NCI-H1436 (cell line): ENCODE data around the gene SPATC1L.
A peak's percentile ranks its signal among the peaks of the same experiment; 100 is the strongest.

Source experiments
- DNase-seq: peaks from one replicate; lab custom pipeline; 2025; lab: John Stamatoyannopoulos, UW

The SPATC1L gene

DNA sequence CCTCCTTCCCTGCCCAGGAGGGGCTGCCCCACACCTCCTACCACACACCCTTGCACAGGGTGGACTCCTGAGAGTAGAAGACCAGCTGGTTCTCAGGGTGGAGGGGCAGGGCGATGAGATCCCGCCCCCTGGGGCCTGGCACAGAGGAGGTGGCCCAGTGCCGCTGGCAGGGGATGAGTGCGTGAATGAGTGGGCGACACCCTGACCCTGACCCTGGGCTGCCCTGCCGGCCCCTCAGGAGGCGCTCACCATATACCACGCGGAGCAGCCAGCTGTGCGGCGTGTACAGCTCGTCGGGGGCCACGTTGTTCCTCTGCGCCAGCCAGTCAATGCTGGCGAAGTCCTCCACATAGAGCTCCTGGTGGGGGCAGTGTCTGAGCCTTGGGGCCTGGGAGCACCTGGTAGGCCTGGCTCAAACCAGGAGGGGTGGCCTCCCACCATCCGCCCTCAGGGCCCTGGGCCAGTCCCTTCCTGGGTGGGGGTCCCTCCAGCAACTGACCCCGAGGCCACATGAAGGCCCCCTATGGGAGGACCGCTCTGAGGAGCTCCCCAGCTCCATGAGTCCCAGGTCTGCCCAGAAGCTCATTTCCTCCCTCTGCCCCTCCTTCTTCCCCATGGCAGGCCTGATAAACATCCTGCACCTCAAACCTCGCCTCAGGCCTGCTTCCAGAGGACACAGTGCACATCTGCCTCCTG is 31.3 kb upstream of the SPATC1L start:
- DNase-seq, result no peak

DNA sequence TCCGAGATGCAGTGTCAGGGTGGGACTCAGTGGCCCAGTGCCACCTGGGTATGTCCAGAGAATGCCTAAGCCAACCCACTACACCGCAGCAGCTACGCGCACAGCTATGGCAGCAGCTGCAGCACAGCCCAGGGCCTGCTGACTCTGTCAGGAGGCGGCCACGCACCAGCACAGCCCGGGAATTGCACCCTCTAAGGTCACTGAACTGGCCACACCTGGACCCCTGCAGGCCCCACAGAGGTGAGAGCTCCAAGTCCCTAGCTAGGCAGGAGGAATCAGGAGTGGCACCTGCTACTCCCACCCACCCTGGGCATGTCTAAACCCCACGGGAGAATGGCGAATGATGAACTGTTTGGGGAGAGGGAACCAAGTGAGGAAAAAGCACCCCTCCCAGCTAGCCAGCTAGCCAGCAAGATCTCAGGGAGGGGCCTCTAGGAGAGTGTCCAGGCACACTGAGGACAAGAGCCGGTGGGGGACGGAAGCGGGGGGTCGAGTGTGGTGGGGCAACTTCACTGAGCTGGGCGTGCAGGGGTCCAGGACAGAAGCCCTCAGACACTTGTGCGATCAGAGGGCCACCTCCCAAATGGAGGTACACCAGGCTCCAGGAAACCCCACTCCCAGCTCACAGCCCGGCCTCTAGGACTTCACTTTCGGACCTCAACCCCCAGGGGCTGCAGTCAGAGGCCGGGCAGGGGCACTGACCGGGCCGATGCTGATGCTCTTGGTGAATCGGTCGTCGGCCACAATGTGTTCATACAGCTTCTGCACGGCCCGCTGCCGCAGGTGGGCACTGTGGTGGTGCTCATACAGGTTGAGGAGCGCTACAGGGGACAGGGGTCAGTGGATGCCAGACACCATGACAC is 30.4 kb upstream of the SPATC1L start:
- no peak for DNase-seq

DNA sequence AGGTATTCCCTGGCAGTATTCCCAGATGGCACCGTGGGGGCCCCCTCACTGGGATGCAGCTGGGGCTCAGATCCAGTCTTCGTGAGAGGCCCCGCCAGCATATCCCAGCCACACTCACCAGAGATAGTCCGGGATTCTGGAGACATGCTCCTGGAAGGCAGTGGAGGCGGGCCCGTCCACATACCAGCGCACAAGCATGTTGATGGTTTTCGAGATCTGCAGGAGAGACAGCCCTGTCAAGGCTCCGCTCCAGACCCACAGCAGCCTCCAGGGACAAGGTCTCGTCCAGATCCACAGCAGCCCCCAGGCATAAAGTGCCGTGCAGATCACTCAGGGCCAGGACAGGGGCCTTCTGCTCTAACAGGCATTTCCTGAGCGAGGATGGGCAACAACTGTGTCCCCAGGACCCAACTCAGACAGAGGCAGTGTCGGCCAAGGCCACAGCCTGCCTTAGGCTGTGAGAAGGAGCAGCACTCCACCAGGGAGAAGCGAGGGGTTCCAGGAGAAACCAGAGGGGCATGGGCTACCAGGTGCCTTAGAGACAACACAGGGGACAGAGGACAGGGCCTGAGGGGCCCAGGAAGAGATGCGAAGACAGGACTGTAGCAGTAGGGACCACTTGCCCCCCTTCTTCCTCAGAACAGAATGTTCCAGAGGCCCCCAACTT is 29.5 kb upstream of the SPATC1L start:
- DNase-seq, result no peak

DNA sequence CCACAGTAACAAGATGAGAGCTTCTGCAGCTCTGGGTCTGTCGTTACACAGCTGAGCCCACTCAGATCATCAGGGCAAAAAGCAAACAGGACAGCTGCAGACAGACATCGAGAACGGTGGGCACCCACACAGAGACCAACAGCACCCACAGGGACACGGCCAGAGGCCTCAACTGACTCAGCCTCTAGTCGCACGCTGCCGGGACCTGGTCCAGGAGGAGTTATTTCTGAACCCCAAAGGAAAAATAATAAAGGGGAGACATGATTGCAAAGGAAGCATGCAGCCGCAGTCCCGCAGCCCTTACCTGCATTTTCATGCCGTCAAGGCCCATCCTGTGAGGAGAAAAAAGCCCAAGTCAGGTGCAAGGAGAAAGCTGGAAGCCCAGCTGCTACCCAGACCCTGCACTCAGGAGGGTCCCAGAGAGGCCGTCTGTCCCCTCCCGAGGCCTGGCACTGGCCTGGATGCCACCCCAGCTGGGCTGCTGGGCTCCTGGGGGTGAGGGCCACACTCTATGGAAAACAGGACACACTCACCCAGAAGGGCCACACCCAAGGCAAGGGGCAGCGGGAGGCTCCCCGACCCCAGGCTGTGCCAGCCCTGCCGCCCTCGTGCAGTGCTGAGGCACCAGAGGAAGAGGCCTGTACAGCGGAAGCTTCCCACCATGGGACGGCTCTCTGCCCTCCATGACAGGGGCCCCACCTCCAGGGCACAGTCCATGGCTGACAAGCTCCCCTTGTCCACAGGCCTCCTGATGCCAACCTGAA is 28.6 kb upstream of the SPATC1L start:
- no peak for DNase-seq

DNA sequence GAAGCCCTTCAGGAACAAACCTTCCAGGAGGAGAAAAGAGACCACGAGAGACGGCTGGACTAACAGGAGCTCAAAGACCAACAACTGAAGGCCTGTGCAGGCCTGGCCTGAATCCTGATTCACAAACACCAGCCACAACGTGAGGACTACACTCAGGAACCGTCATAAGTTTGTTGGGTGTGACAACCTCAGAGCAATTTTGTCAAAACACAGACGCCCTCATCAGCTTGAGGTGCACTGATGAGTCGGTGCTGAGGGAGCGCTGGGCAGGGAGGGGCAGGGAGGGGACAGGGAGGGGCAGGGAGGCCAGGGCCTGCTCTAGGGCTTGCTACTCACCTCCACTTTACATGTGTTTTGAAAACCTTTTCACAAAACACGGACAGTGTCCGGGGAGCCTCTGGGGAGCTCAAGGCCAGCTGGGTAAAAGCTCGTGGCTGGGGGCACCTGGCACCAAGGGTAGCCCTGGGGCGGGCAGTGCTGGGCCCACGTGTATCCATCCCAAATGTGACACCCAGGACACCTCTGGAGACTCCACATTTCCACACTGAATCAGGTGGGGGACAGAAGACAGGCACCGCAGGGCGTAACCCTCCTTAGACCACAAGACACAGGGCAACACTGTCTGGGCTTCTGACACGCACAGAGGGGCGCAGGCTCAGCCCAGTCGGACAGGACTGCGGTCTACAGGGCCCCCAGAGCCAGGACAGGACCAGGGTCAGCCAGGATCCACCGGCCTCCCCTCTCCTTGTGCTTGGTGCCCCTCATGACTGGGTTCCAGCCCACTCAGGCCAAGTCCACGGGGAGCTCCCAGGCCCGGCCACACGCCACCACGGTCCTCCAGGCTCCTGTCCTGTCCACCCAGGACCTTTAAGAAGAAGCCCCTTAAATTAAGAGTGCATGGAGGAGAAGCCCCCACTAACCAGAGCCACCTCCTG is 27.8 kb upstream of the SPATC1L start:
- no peak for DNase-seq

DNA sequence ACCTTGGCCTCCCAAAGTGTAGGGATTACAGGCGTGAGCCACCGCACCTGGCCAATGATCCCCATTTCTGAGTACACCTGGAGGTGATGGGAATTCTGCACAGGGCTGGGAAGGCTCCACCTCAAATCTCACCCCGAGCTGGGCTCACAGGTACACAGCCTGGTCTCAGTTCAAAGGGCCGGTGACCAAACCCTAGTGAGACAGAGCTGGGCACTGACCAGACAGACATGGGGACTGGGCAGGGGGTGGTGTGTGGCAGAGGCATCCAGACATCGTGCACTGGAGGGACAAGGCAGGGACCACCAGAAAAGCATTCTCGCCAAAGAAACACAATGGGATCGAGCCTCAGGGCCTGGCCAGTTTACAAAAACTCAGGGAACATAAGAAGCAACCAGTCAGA is 27.1 kb upstream of the SPATC1L start:
- no peak for DNase-seq

DNA sequence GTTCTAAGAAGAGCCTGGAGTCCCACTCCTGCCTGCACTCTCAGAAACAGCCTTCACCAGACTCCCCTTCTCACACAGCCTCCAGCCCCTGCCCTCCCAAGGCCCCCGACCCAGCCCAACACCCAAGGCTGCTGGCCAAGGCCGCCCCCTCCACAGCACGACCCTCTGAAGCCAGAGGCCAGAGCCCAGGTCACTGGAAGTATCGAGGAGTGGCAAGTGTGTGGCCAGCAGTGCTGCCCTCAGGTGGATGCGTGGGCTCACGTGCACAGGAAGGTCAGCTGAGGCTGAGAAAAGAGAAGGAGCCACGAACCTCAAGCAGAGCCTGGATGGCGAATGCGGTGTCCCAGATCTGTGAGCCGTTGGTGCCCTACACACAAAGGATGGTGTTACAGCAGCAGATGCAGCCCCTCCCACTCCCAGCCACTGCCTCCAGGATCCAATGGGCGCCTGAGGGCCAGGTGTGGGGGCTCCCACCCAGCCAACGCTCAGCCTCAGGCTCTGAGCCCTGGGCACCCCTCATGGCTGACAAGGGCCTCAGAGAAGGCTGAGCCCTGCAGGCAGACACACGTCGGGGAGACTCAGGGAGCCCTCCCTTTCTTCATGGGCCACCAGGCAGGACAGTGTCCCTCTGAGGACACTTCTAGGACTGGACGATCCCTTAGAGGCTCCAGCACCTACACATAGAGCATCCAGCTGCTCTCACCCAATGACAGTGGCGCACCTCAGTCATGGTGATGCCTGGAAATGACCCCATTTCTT is 26.3 kb upstream of the SPATC1L start:
- no peak for DNase-seq

DNA sequence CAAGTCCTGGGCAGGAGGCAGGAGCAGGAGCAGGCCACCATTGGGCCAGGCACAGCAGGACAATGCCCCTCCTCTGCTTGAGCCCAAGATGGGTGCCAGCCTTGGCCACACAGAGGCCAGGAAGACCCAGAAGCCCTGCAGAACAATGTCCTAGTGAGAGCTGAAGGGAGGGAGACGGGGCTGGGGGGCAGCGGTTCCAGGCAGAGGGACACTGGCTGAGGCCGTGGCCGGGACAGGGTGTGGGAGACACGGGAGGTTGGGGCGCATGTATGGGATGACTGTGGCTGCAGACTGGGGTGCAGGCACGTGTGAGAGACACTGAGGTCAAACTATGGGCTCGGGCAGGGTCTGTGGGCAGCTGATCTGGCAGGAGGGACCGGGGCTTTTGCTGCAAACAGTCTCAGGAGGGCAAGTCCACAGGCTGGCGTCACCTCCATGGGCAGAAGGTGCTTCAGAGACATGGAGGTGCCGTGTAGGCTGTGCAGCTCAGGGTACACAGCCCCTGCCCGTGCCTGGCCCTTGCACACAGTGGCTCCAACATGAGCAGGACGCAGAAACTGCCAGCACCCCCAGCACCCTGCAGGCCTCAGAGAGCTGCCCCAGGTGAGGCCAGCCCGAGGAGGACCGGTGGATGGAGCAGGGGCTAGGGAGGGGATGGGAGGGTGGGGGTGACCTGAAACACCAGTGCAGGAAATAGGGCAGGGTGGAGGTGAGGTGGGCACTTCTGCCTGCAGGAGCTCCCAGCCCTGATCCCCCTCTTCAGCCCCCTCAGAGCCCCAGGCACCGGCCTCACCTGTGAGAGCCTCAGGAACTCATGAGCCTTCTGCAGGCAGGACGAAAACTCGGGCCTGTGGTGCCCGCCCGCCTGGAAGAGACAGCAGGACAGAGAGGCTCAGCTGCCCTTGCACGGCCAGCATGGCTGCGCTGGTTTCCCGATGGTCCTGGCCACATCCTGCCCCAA is 24.8 kb upstream of the SPATC1L start:
- no peak for DNase-seq

DNA sequence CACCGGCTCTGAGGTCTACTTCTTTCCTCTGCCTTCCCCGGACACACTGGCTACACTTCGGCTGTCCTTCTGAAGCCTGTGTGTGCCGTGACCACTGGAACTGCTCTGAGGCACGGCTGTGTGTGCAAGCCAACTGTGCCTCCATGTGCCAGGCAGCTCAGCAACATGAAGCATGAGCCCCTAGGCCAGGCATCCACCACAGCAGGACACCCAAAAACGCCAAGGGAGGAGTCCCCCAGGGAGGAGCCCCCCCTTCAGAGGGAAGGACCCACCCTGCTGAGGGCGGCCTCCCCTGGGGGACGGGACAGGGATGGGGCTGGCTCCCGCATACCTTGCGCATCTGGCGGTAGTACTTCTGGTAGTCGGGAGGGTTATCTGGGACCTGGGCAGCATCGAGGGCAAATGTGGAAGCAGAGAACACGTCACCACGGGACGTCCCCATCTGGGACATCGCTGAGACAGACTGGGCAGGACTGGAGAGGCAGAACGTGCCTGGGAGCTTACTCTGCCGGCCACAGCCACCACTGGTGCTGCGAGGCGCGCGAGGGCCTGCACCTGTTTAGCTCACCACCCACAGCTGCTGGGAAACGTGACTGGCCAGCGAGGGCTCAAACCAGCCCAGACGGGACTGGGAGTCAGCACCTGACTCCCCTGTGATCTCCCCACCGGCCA is 23.8 kb upstream of the SPATC1L start:
- no peak for DNase-seq

DNA sequence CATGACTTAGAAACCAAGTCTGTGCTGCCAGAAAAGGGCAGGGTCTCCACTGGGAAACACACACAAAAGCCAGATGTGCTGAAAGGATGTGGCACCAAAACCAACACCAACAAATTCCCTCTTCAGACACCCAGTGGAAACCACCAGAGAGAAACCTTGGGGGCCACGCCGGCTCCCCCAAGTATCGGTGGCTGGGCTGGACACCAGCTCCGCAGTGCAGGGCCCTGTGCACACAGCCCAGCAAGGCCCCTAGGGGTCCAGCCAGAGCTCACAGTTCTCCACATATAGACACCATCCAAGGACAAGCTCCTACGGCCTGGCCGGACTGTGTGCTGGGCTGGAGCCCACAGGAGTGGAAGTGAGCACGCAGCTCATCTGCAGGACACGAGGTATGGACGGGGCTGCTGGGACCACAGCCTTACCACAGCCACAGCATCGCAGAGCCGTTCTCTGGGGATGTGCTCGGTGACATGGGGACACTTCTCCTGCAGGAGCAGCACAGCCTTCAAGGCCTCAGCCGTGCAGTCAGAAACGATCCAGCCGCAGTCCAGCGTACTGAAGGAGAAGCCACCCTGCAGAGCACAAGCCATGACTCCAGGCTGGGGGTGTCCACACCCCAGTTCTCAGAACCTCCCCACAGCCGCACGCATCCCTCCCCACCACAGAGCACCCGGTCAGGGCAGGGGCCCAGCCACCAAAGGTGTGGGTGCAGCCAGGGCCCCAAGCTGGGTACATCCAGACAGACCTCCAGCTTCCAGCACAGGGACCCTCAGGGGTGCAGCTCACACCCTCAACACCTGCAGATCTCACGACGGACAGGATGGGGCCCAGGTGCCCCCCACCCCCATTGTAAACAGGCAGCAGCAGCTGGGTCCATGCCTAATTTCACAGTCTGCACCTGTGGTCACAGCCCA is 23.0 kb upstream of the SPATC1L start:
- DNase-seq, result no peak

DNA sequence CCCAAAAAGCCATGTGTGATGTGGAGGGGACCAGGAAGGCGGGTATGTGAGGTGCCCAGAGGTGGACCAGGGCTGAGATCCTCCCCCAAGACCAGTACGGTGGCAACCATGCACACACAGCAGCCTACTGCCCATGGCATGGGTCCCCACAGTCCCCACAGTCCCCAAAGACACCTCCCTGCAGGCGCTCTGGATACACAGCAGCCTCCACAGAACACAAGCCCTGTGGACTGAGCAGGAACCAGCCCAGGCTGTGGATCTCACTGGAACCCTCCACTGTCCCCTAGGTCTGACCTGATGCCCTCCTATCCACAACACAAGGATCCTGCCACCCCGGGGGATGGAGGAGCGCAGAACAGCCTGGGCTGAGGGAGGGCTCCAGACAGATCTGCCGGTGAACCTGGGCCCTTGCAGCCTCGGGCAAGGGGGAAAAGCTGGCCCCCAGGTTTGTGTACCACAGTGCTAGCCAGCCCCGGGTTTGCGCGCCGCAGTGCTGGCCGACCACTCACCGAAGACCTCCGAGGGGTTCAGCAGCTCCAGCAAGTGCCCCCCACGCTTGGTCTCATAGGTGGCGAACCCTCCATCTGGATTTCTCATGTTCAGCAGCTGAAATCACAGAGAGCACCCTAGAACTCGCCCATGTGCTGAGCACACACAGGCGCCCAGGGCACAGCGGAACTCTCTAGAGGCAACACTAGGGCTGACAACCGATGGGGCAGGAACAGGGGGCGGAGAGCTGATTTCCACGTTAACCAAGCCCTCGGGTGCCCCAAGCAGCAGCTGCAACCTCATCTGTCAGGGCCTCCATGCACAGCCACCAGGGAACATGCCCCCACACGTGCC is 22.1 kb upstream of the SPATC1L start:
- DNase-seq, result no peak

DNA sequence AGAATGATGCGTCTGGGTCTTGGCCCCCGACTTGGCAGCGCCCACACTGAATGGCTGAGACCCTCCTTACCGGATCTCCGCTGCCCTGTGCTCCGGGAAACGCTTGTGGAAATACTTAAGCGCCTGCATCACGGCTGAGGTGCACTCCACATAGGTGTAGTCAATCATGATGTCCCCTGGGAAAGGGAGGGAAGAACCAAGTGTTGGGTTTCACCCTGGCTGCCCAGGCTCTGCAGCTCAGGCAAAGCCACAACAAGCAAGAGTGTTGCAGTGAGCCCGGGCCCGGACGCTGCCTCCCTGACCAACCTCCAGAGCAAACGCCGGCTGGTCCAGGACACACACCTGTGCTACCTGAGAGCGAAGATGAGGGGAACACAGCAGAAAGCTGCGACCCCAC is 21.5 kb upstream of the SPATC1L start:
- peak; percentile 72 for DNase-seq

DNA sequence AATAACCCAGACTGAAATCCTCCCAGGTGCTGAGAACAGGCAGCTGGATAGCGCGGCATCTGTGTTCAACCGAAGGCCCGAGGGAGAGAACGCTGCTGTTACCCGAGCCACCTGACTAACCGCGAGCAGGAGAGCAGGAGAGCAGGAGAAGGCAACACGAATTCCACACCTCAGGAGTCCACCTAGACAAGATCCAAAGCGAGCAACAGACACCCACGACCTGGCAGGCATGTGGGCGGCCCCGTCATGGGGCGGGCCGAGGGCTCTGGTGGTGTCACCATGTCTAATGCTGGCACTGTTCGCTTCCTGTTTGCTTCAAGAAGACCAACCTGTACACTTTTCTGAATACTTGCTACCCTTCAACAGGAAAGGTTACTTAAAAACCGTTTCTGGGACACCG is 20.9 kb upstream of the SPATC1L start:
- no peak for DNase-seq

DNA sequence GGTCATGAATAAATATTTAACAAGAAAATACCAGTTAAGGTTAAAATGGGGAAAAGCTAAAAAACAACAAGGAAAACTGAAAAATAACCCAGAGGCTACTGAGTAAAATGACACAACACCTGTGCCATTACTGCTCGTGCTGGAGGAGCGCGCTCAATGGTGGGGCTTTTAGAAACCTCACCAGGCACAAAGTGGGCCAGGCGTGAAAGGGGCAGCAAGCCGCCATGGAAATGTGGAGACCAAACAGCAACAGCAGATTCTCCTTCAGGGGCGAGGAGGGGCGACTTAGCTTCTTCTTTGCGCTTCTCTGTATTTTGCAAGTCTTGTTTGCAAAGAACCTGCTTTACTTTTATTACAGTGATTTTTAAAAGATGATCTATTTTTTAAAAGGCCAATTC is 18.9 kb upstream of the SPATC1L start:
- DNase-seq, result no peak

DNA sequence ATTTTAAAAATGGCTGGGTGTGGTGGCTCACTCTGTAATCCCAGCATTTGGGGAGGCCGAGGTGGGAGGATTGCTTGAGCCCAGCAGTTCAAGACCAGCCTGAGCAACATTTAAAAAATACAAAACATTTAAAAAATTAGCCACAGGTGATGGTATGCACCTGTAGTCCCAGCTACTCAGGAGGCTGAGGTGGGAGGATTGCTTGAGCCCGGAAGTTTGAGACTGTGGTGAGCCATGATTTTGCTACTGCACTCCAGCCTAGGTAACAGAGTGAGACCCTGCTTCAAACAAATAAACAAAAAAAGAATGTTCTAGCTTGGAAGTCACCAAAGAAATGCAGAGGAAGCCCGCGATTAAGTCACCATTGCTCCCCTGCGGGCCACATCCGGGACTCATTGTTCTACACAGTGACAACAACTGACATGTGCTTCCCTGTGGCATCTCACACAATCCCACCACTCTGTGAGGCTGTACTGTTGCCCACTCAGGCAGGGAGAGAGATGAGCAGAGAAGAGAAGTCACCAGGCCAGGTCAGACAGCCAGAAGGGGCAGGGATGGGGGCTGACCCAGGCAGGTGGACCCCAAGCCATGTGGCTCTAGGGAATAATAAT is 18.4 kb upstream of the SPATC1L start:
- DNase-seq, result no peak
